WTC11 (cell line): Measurements from ENCODE around the gene SNX32. TPM values are rescaled to one million over a fixed set of nuclear protein-coding genes. Genes with fewer than 3 reads are reported as not detected.

Source experiments
- ATF1 ChIP-seq: sonication (generic); formaldehyde crosslinking; IDR thresholded peaks from 2 replicates; pipeline ENCODE4 v1.8.1; 2023; ENCODE audit warnings: mild to moderate bottlenecking, moderate library complexity, missing genetic modification reagents
- CREB1 ChIP-seq: sonication (generic); formaldehyde crosslinking; IDR thresholded peaks from 2 replicates; pipeline ENCODE4 v1.8.0; 2023; ENCODE audit warnings: mild to moderate bottlenecking, missing genetic modification reagents
- EMX1 ChIP-seq: fragments of 250-450 bp; sonication (Bioruptor Pico); IDR thresholded peaks from 2 replicates; pipeline ENCODE4 v1.8.0; 2021; ENCODE audit warnings: mild to moderate bottlenecking
- ETV6 ChIP-seq: sonication (generic); formaldehyde crosslinking; IDR thresholded peaks from 2 replicates; pipeline ENCODE4 v1.8.1; 2022; ENCODE audit warnings: mild to moderate bottlenecking, missing genetic modification reagents
- FOXK1 ChIP-seq: sonication (generic); formaldehyde crosslinking; IDR thresholded peaks from 2 replicates; pipeline ENCODE4 v1.8.0; 2022; ENCODE audit warnings: mild to moderate bottlenecking, moderate library complexity, missing genetic modification reagents
- FOXP1 ChIP-seq: sonication (generic); formaldehyde crosslinking; IDR thresholded peaks from 2 replicates; pipeline ENCODE4 v1.8.0; 2022; ENCODE audit warnings: missing genetic modification reagents, mild to moderate bottlenecking, moderate library complexity, borderline replicate concordance
- GABPB1 ChIP-seq: sonication (generic); formaldehyde crosslinking; IDR thresholded peaks from 2 replicates; pipeline ENCODE4 v1.8.1; 2023; ENCODE audit warnings: mild to moderate bottlenecking, missing genetic modification reagents
- HMGA2 ChIP-seq: fragments of 250-450 bp; sonication (Bioruptor Pico); IDR thresholded peaks from 2 replicates; pipeline ENCODE4 v1.4.0; 2021; ENCODE audit warnings: mild to moderate bottlenecking, moderate library complexity
- IRF2 ChIP-seq: sonication (generic); formaldehyde crosslinking; IDR thresholded peaks from 2 replicates; pipeline ENCODE4 v1.8.0; 2022; ENCODE audit warnings: low read depth, missing genetic modification reagents, borderline replicate concordance
- MAX ChIP-seq: sonication (generic); formaldehyde crosslinking; IDR thresholded peaks from 2 replicates; pipeline ENCODE4 v1.8.0; 2022; ENCODE audit warnings: mild to moderate bottlenecking, missing genetic modification reagents
- MXD4 ChIP-seq: fragments of 250-450 bp; sonication (Bioruptor Pico); IDR thresholded peaks from 2 replicates; pipeline ENCODE4 v1.8.0; 2021; ENCODE audit warnings: mild to moderate bottlenecking, moderate library complexity, borderline replicate concordance
- MYBL2 ChIP-seq: sonication (generic); formaldehyde crosslinking; IDR thresholded peaks from 2 replicates; pipeline ENCODE4 v1.8.1; 2023; ENCODE audit warnings: mild to moderate bottlenecking, moderate library complexity, missing genetic modification reagents
- PRDM15 ChIP-seq: sonication (generic); formaldehyde crosslinking; IDR thresholded peaks from 2 replicates; pipeline ENCODE4 v1.8.0; 2022; ENCODE audit warnings: missing genetic modification reagents
- PRRX2 ChIP-seq: fragments of 250-450 bp; sonication (Bioruptor Pico); IDR thresholded peaks from 2 replicates; pipeline ENCODE4 v1.8.0; 2021; ENCODE audit warnings: mild to moderate bottlenecking
- RELA ChIP-seq: sonication (generic); formaldehyde crosslinking; IDR thresholded peaks from 2 replicates; pipeline ENCODE4 v1.8.1; 2022; ENCODE audit warnings: missing genetic modification reagents, mild to moderate bottlenecking, borderline replicate concordance
- RORB ChIP-seq: fragments of 250-450 bp; sonication (Bioruptor Pico); IDR thresholded peaks from 2 replicates; pipeline ENCODE4 v1.9.0; 2021; ENCODE audit warnings: mild to moderate bottlenecking
- SMAD3 ChIP-seq: sonication (generic); formaldehyde crosslinking; IDR thresholded peaks from 2 replicates; pipeline ENCODE4 v1.8.0; 2022; ENCODE audit warnings: missing genetic modification reagents, mild to moderate bottlenecking, borderline replicate concordance
- SP1 ChIP-seq: sonication (generic); formaldehyde crosslinking; conservative IDR thresholded peaks from 2 replicates; pipeline ENCODE4 v1.8.1; 2022; ENCODE audit warnings: missing genetic modification reagents
- ZBTB21 ChIP-seq: sonication (generic); formaldehyde crosslinking; IDR thresholded peaks from 2 replicates; pipeline ENCODE4 v1.8.1; 2023; ENCODE audit warnings: mild to moderate bottlenecking, missing genetic modification reagents, borderline replicate concordance
- ZBTB43 ChIP-seq: sonication (generic); formaldehyde crosslinking; IDR thresholded peaks from 2 replicates; pipeline ENCODE4 v1.8.1; 2023; ENCODE audit warnings: mild to moderate bottlenecking, missing genetic modification reagents
- ZNF219 ChIP-seq: sonication (generic); formaldehyde crosslinking; IDR thresholded peaks from 2 replicates; pipeline ENCODE4 v1.8.0; 2023; ENCODE audit warnings: missing genetic modification reagents, mild to moderate bottlenecking, borderline replicate concordance
- ZNF416 ChIP-seq: fragments of 250-450 bp; sonication (Bioruptor Pico); IDR thresholded peaks from 2 replicates; pipeline ENCODE4 v1.9.0; 2021; ENCODE audit warnings: mild to moderate bottlenecking, inconsistent platforms
- ZNF423 ChIP-seq: fragments of 250-450 bp; sonication (Bioruptor Pico); IDR thresholded peaks from 2 replicates; pipeline ENCODE4 v2.1.2; 2022; ENCODE audit warnings: mild to moderate bottlenecking, moderate library complexity
- ZNF671 ChIP-seq: fragments of 250-450 bp; sonication (Bioruptor Pico); IDR thresholded peaks from 2 replicates; pipeline ENCODE4 v1.8.0; 2021; ENCODE audit warnings: mild to moderate bottlenecking
- total RNA-seq: library from RNA; stranded (reverse); gene quantifications from 3 replicates; pipeline ENCODE4 v1.2.3, GENCODE V29; 2021
- TF ChIP-seq, protein P1 (sequence below): fragments of 250-450 bp; sonication (Bioruptor Pico); IDR thresholded peaks from 2 replicates; pipeline ENCODE4 v2.1.2; 2022; ENCODE audit warnings: mild to moderate bottlenecking, moderate library complexity
- TF ChIP-seq, protein P2 (sequence below): sonication (generic); formaldehyde crosslinking; IDR thresholded peaks from 2 replicates; pipeline ENCODE4 v1.8.1; 2022; ENCODE audit warnings: missing genetic modification reagents, borderline replicate concordance
- TF ChIP-seq, protein P3 (sequence below): fragments of 200-600 bp; IDR thresholded peaks from 2 replicates; pipeline ENCODE4 v1.8.0; 2022; ENCODE audit warnings: antibody characterized with exemption
- TF ChIP-seq, protein P4 (sequence below): fragments of 250-450 bp; sonication (Bioruptor Pico); IDR thresholded peaks from 2 replicates; pipeline ENCODE4 v1.9.0; 2021; ENCODE audit warnings: mild to moderate bottlenecking

SNX32 gene
- total RNA-seq, 1 experiment from 2014 or later: 2.9 TPM

GRCh38 chr11:65852508-65853245, 18.9 kb downstream of the SNX32 start (continued):
- TF ChIP-seq MYBL2 (CRISPR knock-in tag) (no peak), ZBTB21 (CRISPR knock-in tag) (no peak), PRRX2 (peak; percentile 47; the same call in 1 of the 2 replicates), CREB1 (CRISPR knock-in tag) (no peak), FOXK1 (CRISPR knock-in tag) (no peak), ZNF219 (CRISPR knock-in tag) (no peak), MAX (CRISPR knock-in tag) (no peak), PRDM15 (CRISPR knock-in tag) (no peak), HMGA2 (CRISPR knock-in tag) (no peak), SMAD3 (CRISPR knock-in tag) (no peak), RORB (no peak), ETV6 (CRISPR knock-in tag) (no peak), ZNF423 (CRISPR knock-in tag) (no peak), GABPB1 (CRISPR knock-in tag) (no peak), ZNF671 (CRISPR knock-in tag) (no peak), RELA (0 out of 2 replicates have a peak, but pooled peaks have one; percentile 25), SP1 (CRISPR knock-in tag) (no peak), FOXP1 (CRISPR knock-in tag) (no peak), ZNF416 (CRISPR knock-in tag) (peak; percentile 80), ZBTB43 (CRISPR knock-in tag) (no peak), IRF2 (CRISPR knock-in tag) (no peak), ATF1 (CRISPR knock-in tag) (no peak), MXD4 (CRISPR knock-in tag) (no peak), EMX1 (CRISPR knock-in tag) (no peak)
- TF ChIP-seq, protein P1, sequence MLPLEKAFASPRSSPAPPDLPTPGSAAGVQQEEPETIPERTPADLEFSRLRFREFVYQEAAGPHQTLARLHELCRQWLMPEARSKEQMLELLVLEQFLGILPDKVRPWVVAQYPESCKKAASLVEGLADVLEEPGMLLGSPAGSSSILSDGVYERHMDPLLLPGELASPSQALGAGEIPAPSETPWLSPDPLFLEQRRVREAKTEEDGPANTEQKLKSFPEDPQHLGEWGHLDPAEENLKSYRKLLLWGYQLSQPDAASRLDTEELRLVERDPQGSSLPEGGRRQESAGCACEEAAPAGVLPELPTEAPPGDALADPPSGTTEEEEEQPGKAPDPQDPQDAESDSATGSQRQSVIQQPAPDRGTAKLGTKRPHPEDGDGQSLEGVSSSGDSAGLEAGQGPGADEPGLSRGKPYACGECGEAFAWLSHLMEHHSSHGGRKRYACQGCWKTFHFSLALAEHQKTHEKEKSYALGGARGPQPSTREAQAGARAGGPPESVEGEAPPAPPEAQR: no peak
- TF ChIP-seq, protein P2, sequence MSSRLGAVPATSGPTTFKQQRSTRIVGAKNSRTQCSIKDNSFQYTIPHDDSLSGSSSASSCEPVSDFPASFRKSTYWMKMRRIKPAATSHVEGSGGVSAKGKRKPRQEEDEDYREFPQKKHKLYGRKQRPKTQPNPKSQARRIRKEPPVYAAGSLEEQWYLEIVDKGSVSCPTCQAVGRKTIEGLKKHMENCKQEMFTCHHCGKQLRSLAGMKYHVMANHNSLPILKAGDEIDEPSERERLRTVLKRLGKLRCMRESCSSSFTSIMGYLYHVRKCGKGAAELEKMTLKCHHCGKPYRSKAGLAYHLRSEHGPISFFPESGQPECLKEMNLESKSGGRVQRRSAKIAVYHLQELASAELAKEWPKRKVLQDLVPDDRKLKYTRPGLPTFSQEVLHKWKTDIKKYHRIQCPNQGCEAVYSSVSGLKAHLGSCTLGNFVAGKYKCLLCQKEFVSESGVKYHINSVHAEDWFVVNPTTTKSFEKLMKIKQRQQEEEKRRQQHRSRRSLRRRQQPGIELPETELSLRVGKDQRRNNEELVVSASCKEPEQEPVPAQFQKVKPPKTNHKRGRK (CRISPR knock-in tag): no peak
- TF ChIP-seq, protein P3, sequence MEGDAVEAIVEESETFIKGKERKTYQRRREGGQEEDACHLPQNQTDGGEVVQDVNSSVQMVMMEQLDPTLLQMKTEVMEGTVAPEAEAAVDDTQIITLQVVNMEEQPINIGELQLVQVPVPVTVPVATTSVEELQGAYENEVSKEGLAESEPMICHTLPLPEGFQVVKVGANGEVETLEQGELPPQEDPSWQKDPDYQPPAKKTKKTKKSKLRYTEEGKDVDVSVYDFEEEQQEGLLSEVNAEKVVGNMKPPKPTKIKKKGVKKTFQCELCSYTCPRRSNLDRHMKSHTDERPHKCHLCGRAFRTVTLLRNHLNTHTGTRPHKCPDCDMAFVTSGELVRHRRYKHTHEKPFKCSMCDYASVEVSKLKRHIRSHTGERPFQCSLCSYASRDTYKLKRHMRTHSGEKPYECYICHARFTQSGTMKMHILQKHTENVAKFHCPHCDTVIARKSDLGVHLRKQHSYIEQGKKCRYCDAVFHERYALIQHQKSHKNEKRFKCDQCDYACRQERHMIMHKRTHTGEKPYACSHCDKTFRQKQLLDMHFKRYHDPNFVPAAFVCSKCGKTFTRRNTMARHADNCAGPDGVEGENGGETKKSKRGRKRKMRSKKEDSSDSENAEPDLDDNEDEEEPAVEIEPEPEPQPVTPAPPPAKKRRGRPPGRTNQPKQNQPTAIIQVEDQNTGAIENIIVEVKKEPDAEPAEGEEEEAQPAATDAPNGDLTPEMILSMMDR: no peak
- TF ChIP-seq, protein P4, sequence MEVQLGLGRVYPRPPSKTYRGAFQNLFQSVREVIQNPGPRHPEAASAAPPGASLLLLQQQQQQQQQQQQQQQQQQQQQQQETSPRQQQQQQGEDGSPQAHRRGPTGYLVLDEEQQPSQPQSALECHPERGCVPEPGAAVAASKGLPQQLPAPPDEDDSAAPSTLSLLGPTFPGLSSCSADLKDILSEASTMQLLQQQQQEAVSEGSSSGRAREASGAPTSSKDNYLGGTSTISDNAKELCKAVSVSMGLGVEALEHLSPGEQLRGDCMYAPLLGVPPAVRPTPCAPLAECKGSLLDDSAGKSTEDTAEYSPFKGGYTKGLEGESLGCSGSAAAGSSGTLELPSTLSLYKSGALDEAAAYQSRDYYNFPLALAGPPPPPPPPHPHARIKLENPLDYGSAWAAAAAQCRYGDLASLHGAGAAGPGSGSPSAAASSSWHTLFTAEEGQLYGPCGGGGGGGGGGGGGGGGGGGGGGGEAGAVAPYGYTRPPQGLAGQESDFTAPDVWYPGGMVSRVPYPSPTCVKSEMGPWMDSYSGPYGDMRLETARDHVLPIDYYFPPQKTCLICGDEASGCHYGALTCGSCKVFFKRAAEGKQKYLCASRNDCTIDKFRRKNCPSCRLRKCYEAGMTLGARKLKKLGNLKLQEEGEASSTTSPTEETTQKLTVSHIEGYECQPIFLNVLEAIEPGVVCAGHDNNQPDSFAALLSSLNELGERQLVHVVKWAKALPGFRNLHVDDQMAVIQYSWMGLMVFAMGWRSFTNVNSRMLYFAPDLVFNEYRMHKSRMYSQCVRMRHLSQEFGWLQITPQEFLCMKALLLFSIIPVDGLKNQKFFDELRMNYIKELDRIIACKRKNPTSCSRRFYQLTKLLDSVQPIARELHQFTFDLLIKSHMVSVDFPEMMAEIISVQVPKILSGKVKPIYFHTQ (CRISPR knock-in tag): 0 out of 2 replicates have a peak, but pooled peaks have one; percentile 30
